NB4 (cell line): Measurements from ENCODE around the gene APEH.
"Not testable (repeated sequence)": the region's sequence is repeated elsewhere in the genome, so short reads cannot be mapped to it uniquely, and the experiment has no call there.

Experiments used
- MYC ChIP-seq: IDR thresholded peaks from 2 replicates; pipeline ENCODE4 v1.6.1; 2011; ENCODE audit warnings: low read depth, low read length
- POLR2A ChIP-seq: IDR thresholded peaks from 2 replicates; pipeline ENCODE4 v1.6.1; 2011; ENCODE audit warnings: mild to moderate bottlenecking; ENCODE audit not compliant: insufficient read length; ENCODE audit errors: extremely low read depth
- TF ChIP-seq, protein P1 (sequence below): IDR thresholded peaks from one replicate; pipeline ENCODE4 v1.5.1; 2012; ENCODE audit warnings: low read depth, low read length
- TF ChIP-seq, protein P2 (sequence below): IDR thresholded peaks from 2 replicates; pipeline ENCODE4 v1.6.1; 2011; ENCODE audit warnings: low read depth, low read length

DNA sequence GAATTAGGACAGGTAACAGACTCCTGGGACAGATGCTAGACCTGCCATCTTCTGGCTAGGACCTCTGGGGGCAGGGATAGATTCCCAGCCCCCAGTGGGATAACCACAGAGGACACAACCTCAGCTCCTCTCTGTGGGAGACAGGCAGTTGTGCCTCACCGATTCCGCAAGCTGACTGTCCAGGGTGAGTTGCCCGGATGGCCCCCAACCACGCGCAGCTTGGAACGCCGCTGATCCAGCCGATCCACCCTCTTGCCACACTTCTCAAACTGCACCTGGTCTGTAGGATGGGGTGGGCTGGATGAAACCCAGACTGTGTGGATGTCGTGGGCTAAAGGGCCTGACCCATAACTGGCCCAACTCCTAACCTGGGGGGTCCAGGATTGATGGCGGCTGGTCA is 11.0 kb downstream of the APEH start:
- TF ChIP-seq, protein P1, sequence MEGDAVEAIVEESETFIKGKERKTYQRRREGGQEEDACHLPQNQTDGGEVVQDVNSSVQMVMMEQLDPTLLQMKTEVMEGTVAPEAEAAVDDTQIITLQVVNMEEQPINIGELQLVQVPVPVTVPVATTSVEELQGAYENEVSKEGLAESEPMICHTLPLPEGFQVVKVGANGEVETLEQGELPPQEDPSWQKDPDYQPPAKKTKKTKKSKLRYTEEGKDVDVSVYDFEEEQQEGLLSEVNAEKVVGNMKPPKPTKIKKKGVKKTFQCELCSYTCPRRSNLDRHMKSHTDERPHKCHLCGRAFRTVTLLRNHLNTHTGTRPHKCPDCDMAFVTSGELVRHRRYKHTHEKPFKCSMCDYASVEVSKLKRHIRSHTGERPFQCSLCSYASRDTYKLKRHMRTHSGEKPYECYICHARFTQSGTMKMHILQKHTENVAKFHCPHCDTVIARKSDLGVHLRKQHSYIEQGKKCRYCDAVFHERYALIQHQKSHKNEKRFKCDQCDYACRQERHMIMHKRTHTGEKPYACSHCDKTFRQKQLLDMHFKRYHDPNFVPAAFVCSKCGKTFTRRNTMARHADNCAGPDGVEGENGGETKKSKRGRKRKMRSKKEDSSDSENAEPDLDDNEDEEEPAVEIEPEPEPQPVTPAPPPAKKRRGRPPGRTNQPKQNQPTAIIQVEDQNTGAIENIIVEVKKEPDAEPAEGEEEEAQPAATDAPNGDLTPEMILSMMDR: not testable (repeated sequence)
- TF ChIP-seq POLR2A, MYC: not testable (repeated sequence)
- TF ChIP-seq, protein P2, sequence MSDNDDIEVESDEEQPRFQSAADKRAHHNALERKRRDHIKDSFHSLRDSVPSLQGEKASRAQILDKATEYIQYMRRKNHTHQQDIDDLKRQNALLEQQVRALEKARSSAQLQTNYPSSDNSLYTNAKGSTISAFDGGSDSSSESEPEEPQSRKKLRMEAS: not testable (repeated sequence)
